ENCODE data around the gene TMEM128. TPM values are rescaled to one million over a fixed set of nuclear protein-coding genes. Genes with fewer than 3 reads are reported as not detected.
"Not testable (repeated sequence)": the region's sequence is repeated elsewhere in the genome, so short reads cannot be mapped to it uniquely, and the experiment has no call there.

TMEM128 gene
- polyA plus RNA-seq, 1 experiment, result 44.0 TPM

GRCh38 chr4:4216648-4217047 lies 31.4 kb downstream of the TMEM128 start:
- POLR2A ChIA-PET, result no interaction called here
- Histone ChIP-seq H3K9me3 (ENCODE audit: control insufficient read depth, insufficient read depth, low read length) (no peaks in the 10 kb centered on the region), H3K27ac (ENCODE audit: low read depth, low read length) (peak overlapping the region; percentile 11), H3K4me3 (ENCODE audit: low read depth, low read length) (no peak overlapping the region), H3K27me3 (ENCODE audit: control insufficient read depth, insufficient read depth, low read length) (no peaks in the 10 kb centered on the region)
- no peak for DNase-seq (ENCODE audit: low read depth, low spot score)
- CTCF ChIA-PET, result no interaction called here
- TF ChIP-seq CTCF (IDR thresholded peaks at IDR 0.05; ENCODE audit: low read depth, low read length), result no peak

GRCh38 chr4:4213674-4214073 lies 34.3 kb downstream of the TMEM128 start:
- H3K27me3 ChIP-seq (ENCODE audit: control insufficient read depth, insufficient read depth, low read length); POLR2A ChIA-PET; H3K27ac ChIP-seq (ENCODE audit: low read depth, low read length); H3K4me3 ChIP-seq (ENCODE audit: low read depth, low read length); DNase-seq (ENCODE audit: low read depth, low spot score); H3K9me3 ChIP-seq (ENCODE audit: control insufficient read depth, insufficient read depth, low read length); CTCF ChIA-PET: not testable (repeated sequence)

- TF ChIP-seq CTCF (IDR thresholded peaks at IDR 0.05; ENCODE audit: low read depth, low read length), result no peak
- Histone ChIP-seq H3K27ac (ENCODE audit: low read depth, low read length) (no peak overlapping the region), H3K27me3 (ENCODE audit: control insufficient read depth, insufficient read depth, low read length) (no peaks in the 10 kb centered on the region), H3K9me3 (ENCODE audit: control insufficient read depth, insufficient read depth, low read length) (no peaks in the 10 kb centered on the region), H3K4me3 (ENCODE audit: low read depth, low read length) (no peak overlapping the region)
- CTCF ChIA-PET, result no interaction called here
- DNase-seq (ENCODE audit: low read depth, low spot score), result no peak
- POLR2A ChIA-PET, result no interaction called here
Measured at GRCh38 chr4:4206204-4206603, 41.8 kb downstream of the TMEM128 start.

- H3K27ac ChIP-seq (ENCODE audit: low read depth, low read length), result no peak overlapping the region
- TF ChIP-seq CTCF (IDR thresholded peaks at IDR 0.05; ENCODE audit: low read depth, low read length), result no peak
- no peaks in the 10 kb centered on the region for H3K9me3 ChIP-seq (ENCODE audit: control insufficient read depth, insufficient read depth, low read length)
- H3K27me3 ChIP-seq (ENCODE audit: control insufficient read depth, insufficient read depth, low read length), result no peaks in the 10 kb centered on the region
- H3K4me3 ChIP-seq (ENCODE audit: low read depth, low read length), result no peak overlapping the region
- no peak for DNase-seq (ENCODE audit: low read depth, low spot score)
- ChIA-PET POLR2A (no interaction called here), CTCF (no interaction called here)
Measured at GRCh38 chr4:4204401-4204745, 43.6 kb downstream of the TMEM128 start.

- H3K9me3 ChIP-seq (ENCODE audit: control insufficient read depth, insufficient read depth, low read length), result no peaks in the 10 kb centered on the region
- POLR2A ChIA-PET, result no interaction called here
- no peaks in the 10 kb centered on the region for H3K27me3 ChIP-seq (ENCODE audit: control insufficient read depth, insufficient read depth, low read length)
- H3K27ac ChIP-seq (ENCODE audit: low read depth, low read length), result no peak overlapping the region
- TF ChIP-seq CTCF (IDR thresholded peaks at IDR 0.05; ENCODE audit: low read depth, low read length), result no peak
- CTCF ChIA-PET, result no interaction called here
- H3K4me3 ChIP-seq (ENCODE audit: low read depth, low read length), result no peak overlapping the region
- DNase-seq (ENCODE audit: low read depth, low spot score), result no peak
Measured at GRCh38 chr4:4203688-4204400, 44.2 kb downstream of the TMEM128 start.

GRCh38 chr4:4202510-4202909 lies 45.5 kb downstream of the TMEM128 start:
- no peaks in the 10 kb centered on the region for H3K9me3 ChIP-seq (ENCODE audit: control insufficient read depth, insufficient read depth, low read length)
- H3K27ac ChIP-seq (ENCODE audit: low read depth, low read length), result no peak overlapping the region
- CTCF ChIA-PET, result no interaction called here
- no peak for DNase-seq (ENCODE audit: low read depth, low spot score)
- no peak overlapping the region for H3K4me3 ChIP-seq (ENCODE audit: low read depth, low read length)
- no peaks in the 10 kb centered on the region for H3K27me3 ChIP-seq (ENCODE audit: control insufficient read depth, insufficient read depth, low read length)
- TF ChIP-seq CTCF (IDR thresholded peaks at IDR 0.05; ENCODE audit: low read depth, low read length), result no peak
- POLR2A ChIA-PET, result no interaction called here
